GM21723 (cell line): ENCODE data around the gene XAB2.
"Not testable (repeated sequence)": the region's sequence is repeated elsewhere in the genome, so short reads cannot be mapped to it uniquely, and the experiment has no call there.

Source experiments
- ATAC-seq: cut with Tn5 transposase; IDR thresholded peaks from one replicate; pipeline ENCODE4 v1.9.1; 2021; ENCODE audit warnings: mild to moderate bottlenecking, moderate library complexity; ENCODE audit not compliant: unreplicated experiment

XAB2 gene

GRCh38 chr19:7650148-7650547 is 20.8 kb upstream of the XAB2 start:
- no peak for ATAC-seq

- ATAC-seq: no peak
Observed at GRCh38 chr19:7648265-7649014, 19.1 kb upstream of the XAB2 start.

- no peak for ATAC-seq
Observed at GRCh38 chr19:7647156-7647555, 17.8 kb upstream of the XAB2 start.

- ATAC-seq: no peak
Observed at GRCh38 chr19:7646426-7646700, 17.0 kb upstream of the XAB2 start.

GRCh38 chr19:7645656-7646425 is 16.5 kb upstream of the XAB2 start:
- no peak for ATAC-seq

GRCh38 chr19:7645163-7645562 is 15.8 kb upstream of the XAB2 start:
- no peak for ATAC-seq

GRCh38 chr19:7644550-7644877 is 15.2 kb upstream of the XAB2 start:
- ATAC-seq: no peak

- ATAC-seq: not testable (repeated sequence)
Observed at GRCh38 chr19:7643629-7644549, 14.5 kb upstream of the XAB2 start.

- no peak for ATAC-seq
Observed at GRCh38 chr19:7643031-7643415, 13.7 kb upstream of the XAB2 start.

- no peak for ATAC-seq
Observed at GRCh38 chr19:7642295-7643030, 13.1 kb upstream of the XAB2 start.

GRCh38 chr19:7641290-7642276 is 12.2 kb upstream of the XAB2 start:
- no peak for ATAC-seq

GRCh38 chr19:7640803-7641202 is 11.5 kb upstream of the XAB2 start:
- ATAC-seq: no peak

GRCh38 chr19:7639863-7640348 is 10.6 kb upstream of the XAB2 start:
- ATAC-seq: no peak

GRCh38 chr19:7638802-7639465 is 9.6 kb upstream of the XAB2 start:
- ATAC-seq: no peak

GRCh38 chr19:7637374-7638256 is 8.3 kb upstream of the XAB2 start:
- no peak for ATAC-seq

- peak; percentile 69 for ATAC-seq
Observed at GRCh38 chr19:7636691-7637373, 7.5 kb upstream of the XAB2 start, which contains the start of gene STXBP2. TSS of gene STXBP2 (plus strand) at chr19:7637110. CDS start at chr19:7637150, 40 bp downstream.

GRCh38 chr19:7636317-7636690 is 7.0 kb upstream of the XAB2 start:
- no peak for ATAC-seq

GRCh38 chr19:7635670-7636069 is 6.3 kb upstream of the XAB2 start:
- ATAC-seq: no peak
